NB4 (cell line): ENCODE data around the gene ZNF770.
"Not testable (repeated sequence)": the region's sequence is repeated elsewhere in the genome, so short reads cannot be mapped to it uniquely, and the experiment has no call there.

Source experiments
- DNase-seq: peaks from one replicate; pipeline ENCODE4 v3.0.0; 2010; ENCODE audit warnings: low read depth
- H3K4me3 ChIP-seq: one replicate; pipeline ENCODE4 v1.5.1; 2011; ENCODE audit warnings: mild to moderate bottlenecking, low read depth, low read length, moderate library complexity
- MAX ChIP-seq: IDR thresholded peaks from 2 replicates; pipeline ENCODE4 v1.6.1; 2011; ENCODE audit warnings: low read depth, low read length
- MYC ChIP-seq: IDR thresholded peaks from 2 replicates; pipeline ENCODE4 v1.6.1; 2011; ENCODE audit warnings: low read depth, low read length
- POLR2A ChIP-seq: IDR thresholded peaks from 2 replicates; pipeline ENCODE4 v1.6.1; 2011; ENCODE audit warnings: mild to moderate bottlenecking; ENCODE audit not compliant: insufficient read length; ENCODE audit errors: extremely low read depth
- TF ChIP-seq, protein P1 (sequence below): IDR thresholded peaks from one replicate; pipeline ENCODE4 v1.5.1; 2012; ENCODE audit warnings: low read depth, low read length

The ZNF770 gene

GRCh38 chr15:34973512-34973911 is 14.6 kb downstream of the ZNF770 start:
- DNase-seq, result no peak
- TF ChIP-seq MYC, result no peak
- TF ChIP-seq POLR2A, result no peak
- no peak for TF ChIP-seq MAX
- TF ChIP-seq, protein P1, sequence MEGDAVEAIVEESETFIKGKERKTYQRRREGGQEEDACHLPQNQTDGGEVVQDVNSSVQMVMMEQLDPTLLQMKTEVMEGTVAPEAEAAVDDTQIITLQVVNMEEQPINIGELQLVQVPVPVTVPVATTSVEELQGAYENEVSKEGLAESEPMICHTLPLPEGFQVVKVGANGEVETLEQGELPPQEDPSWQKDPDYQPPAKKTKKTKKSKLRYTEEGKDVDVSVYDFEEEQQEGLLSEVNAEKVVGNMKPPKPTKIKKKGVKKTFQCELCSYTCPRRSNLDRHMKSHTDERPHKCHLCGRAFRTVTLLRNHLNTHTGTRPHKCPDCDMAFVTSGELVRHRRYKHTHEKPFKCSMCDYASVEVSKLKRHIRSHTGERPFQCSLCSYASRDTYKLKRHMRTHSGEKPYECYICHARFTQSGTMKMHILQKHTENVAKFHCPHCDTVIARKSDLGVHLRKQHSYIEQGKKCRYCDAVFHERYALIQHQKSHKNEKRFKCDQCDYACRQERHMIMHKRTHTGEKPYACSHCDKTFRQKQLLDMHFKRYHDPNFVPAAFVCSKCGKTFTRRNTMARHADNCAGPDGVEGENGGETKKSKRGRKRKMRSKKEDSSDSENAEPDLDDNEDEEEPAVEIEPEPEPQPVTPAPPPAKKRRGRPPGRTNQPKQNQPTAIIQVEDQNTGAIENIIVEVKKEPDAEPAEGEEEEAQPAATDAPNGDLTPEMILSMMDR, result no peak
- H3K4me3 ChIP-seq, result no peak overlapping the region

DNA sequence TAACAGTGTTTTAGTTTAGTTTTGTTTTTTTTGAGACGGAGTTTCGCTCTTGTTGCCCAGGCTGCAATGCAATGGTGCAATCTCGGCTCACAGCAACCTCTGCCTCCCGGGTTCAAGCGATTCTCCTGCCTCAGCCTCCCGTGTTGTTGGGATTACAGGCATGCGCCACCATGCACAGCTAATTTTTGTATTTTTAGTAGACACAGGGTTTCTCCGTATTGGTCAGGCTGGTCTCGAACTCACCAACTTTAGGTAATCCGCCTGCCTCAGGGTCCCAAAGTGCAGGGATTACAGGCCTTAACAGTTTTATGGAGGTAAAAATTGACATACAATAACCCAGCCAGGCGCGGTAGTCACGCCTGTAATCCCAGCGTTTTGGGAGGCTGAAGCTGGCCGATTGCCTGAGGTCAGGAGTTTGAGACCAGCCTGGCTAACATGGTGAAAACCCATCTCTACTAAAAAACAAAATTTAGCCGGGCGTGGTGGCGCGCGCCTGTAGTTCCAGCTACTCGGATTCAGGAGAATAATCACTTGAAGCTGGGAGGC is 17.9 kb downstream of the ZNF770 start:
- DNase-seq, result not testable (repeated sequence)
- H3K4me3 ChIP-seq, result peak overlapping the region; percentile 100

GRCh38 chr15:34969340-34970097 is 18.6 kb downstream of the ZNF770 start, which contains the start of gene AQR:
TSS of gene AQR (minus strand) at chr15:34969742. CDS start at chr15:34969613, 129 bp downstream.
- peak; percentile 97 for DNase-seq
- H3K4me3 ChIP-seq, result peak within 1 kb of the TSS; percentile 100
- TF ChIP-seq MYC, result peak; percentile 82; the same call in 1 of the 2 replicates
- TF ChIP-seq, protein P1, result peak; percentile 58
- TF ChIP-seq MAX, result peak; percentile 81
- TF ChIP-seq POLR2A, result peak; percentile 94

DNA sequence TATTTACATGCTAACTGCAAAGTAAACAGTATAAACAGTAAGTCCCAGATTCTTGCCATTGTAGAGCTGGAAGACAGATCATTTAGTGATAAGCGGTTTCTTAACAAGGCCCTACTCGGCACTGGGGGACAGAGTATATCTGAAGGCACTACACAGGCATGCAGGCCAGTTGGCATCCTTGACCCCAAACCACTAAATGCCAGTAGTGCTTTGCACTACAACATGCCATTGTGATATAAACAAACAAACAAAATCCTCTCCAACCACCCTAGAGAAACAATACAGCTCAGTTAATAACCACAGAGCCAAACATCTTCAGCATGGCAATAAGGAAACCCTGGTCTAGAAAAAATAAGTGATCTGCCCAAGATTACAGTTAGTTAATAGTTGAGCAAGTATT is 23.8 kb downstream of the ZNF770 start:
- TF ChIP-seq, protein P1, result no peak
- TF ChIP-seq MYC (no peak), MAX (no peak)
- DNase-seq, result no peak
- H3K4me3 ChIP-seq, result no peak overlapping the region

- no peak overlapping the region for H3K4me3 ChIP-seq
- TF ChIP-seq POLR2A, result no peak
- TF ChIP-seq, protein P1, result no peak
- TF ChIP-seq MYC, result no peak
- no peak for TF ChIP-seq MAX
- DNase-seq, result no peak
These were observed 34.2 kb downstream of the ZNF770 start for GRCh38 chr15:34953851-34954250.

GRCh38 chr15:34952481-34952880 is 35.6 kb downstream of the ZNF770 start:
- no peak for DNase-seq
- no peak for TF ChIP-seq MAX
- TF ChIP-seq, protein P1, result no peak
- TF ChIP-seq POLR2A, result no peak
- TF ChIP-seq MYC, result no peak
- H3K4me3 ChIP-seq, result no peak overlapping the region
